ENCODE measurements around the gene FAM83G. TPM values are rescaled to one million over a fixed set of nuclear protein-coding genes. Genes with fewer than 3 reads are reported as not detected.
"Not testable (repeated sequence)": the region's sequence is repeated elsewhere in the genome, so short reads cannot be mapped to it uniquely, and the experiment has no call there.

Gene FAM83G
- total RNA-seq, 1 experiment from 2014 or later: 20.2 TPM

- DNase-seq (ENCODE audit: low read depth): no peak
Measured at GRCh38 chr17:18951941-18952842, 52.4 kb downstream of the FAM83G start, which contains the start of gene SLC5A10. Gene SLC5A10 (plus strand): TSS chr17:18952165. CDS start chr17:18952206, 41 bp downstream.

GRCh38 chr17:18950944-18951905, 53.3 kb downstream of the FAM83G start:
- no peak for DNase-seq (ENCODE audit: low read depth)

GRCh38 chr17:18950346-18950745, 54.2 kb downstream of the FAM83G start:
- DNase-seq (ENCODE audit: low read depth): no peak

GRCh38 chr17:18949566-18949965, 55.0 kb downstream of the FAM83G start:
- no peak for DNase-seq (ENCODE audit: low read depth)

- DNase-seq (ENCODE audit: low read depth): no peak
Measured at GRCh38 chr17:18948476-18949006, 56.0 kb downstream of the FAM83G start.

GRCh38 chr17:18947866-18948265, 56.7 kb downstream of the FAM83G start:
- DNase-seq (ENCODE audit: low read depth): no peak

GRCh38 chr17:18946536-18946935, 58.0 kb downstream of the FAM83G start:
- DNase-seq (ENCODE audit: low read depth): no peak

GRCh38 chr17:18944646-18945045, 59.9 kb downstream of the FAM83G start:
- DNase-seq (ENCODE audit: low read depth): no peak

GRCh38 chr17:18938692-18939023, 65.9 kb downstream of the FAM83G start:
- no peak for DNase-seq (ENCODE audit: low read depth)

- no peak for DNase-seq (ENCODE audit: low read depth)
Measured at GRCh38 chr17:18937981-18938691, 66.4 kb downstream of the FAM83G start.

- DNase-seq (ENCODE audit: low read depth): no peak
Measured at GRCh38 chr17:18933102-18934058, 71.2 kb downstream of the FAM83G start.

- no peak for DNase-seq (ENCODE audit: low read depth)
Measured at GRCh38 chr17:18932360-18933055, 72.1 kb downstream of the FAM83G start.

GRCh38 chr17:18928628-18929125, 75.9 kb downstream of the FAM83G start:
- no peak for DNase-seq (ENCODE audit: low read depth)

- no peak for DNase-seq (ENCODE audit: low read depth)
Measured at GRCh38 chr17:18925187-18925586, 79.4 kb downstream of the FAM83G start.

GRCh38 chr17:18922596-18922995, 82.0 kb downstream of the FAM83G start:
- DNase-seq (ENCODE audit: low read depth): not testable (repeated sequence)

- peak; percentile 44 for DNase-seq (ENCODE audit: low read depth)
Measured at GRCh38 chr17:18921912-18922451, 82.6 kb downstream of the FAM83G start.

- no peak for DNase-seq (ENCODE audit: low read depth)
Measured at GRCh38 chr17:18921485-18921884, 83.1 kb downstream of the FAM83G start.

- DNase-seq (ENCODE audit: low read depth): peak; percentile 8
Measured at GRCh38 chr17:18920911-18921441, 83.6 kb downstream of the FAM83G start.

GRCh38 chr17:18919963-18920362, 84.6 kb downstream of the FAM83G start:
- DNase-seq (ENCODE audit: low read depth): no peak
